A549 treated with RU486 at 1 μM for 4 hours (cell line): ENCODE measurements around the gene RRAGA. TPM values are rescaled to one million over a fixed set of nuclear protein-coding genes. Genes with fewer than 3 reads are reported as not detected.

ENCODE experiments used
- total RNA-seq: library from RNA; stranded (reverse); fragments of 200-300 nt; extraction: Qiagen RNA extraction; gene quantifications from 5 replicates; pipeline ENCODE4 v1.2.3, GENCODE V29; 2022; ENCODE audit warnings: low read depth

Gene RRAGA, protein sequence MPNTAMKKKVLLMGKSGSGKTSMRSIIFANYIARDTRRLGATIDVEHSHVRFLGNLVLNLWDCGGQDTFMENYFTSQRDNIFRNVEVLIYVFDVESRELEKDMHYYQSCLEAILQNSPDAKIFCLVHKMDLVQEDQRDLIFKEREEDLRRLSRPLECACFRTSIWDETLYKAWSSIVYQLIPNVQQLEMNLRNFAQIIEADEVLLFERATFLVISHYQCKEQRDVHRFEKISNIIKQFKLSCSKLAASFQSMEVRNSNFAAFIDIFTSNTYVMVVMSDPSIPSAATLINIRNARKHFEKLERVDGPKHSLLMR
- total RNA-seq = 115 to 143 TPM (median 140 TPM) in 5 replicates

DNA sequence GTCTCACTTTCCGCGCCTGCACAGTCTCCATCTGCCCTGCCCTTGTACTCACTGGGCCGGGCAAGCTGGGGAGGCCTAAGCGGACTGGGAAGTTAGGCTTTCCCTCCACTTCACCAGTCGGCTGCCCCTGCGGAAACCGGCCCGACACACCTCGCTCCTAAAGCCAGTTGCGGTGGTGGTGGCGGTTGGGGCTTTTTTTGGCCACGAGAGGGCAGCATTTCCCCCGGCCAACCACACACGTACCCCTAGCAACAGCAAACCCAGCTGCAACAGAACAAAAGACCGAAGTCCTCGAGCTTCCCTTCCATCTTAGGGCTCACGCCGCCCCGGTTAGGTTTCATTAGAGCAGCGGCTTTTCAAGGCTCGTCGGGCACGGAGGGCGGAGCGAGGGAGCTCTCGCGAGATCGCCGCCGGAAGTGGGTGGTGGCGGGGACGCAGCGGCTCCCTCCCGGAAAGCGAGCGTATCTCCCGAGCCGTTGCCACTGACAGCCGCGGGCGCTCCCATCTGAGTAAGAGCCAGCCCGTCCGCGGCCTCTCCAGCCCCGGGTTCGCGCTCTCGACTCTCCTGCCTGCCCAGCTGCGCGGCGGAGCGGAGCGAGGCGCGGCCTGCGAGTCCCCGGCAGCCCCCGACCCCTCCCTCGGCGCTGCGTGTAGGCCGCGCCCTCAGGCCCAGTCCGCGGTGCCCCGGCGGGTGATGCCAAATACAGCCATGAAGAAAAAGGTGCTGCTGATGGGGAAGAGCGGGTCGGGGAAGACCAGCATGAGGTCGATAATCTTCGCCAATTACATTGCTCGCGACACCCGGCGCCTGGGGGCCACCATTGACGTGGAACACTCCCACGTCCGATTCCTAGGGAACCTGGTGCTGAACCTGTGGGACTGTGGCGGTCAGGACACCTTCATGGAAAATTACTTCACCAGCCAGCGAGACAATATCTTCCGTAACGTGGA lies at the start of gene RRAGA:
TSS of gene RRAGA (plus strand) at position 462 of the 951 bp plus-strand sequence. CDS start at position 695, 233 bp downstream.

DNA sequence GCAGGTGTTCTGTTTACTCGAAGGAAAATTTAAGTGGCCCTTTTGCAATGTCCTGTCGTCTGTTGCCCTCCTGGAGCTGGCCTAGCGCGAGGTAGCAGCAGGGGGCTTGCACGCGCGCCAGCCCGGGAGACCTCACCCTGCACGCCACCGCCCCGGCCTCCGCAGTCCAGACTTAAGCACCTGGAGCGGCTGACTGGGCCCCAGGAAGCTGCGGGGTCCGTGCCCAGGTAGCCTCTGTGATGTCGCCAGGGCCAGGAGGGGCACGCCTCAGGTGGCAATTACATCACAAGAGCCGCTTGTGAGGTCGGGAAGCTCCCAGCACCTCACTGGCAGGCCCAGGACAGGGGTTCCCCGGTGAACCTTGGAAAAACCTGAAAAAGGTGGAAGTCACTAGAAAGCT lies 16.2 kb upstream of the RRAGA start, which contains the start of gene SAXO1:
TSS of gene SAXO1 (minus strand) at position 195 of the 400 bp plus-strand sequence. CDS start 301 bp downstream, outside the sequence.

Other genes with a start within 250 kb of the RRAGA start
- not detected in 5 replicates for gene SAXO1, start 16.2 kb upstream of the RRAGA start, total RNA-seq
- gene HAUS6, start 53.5 kb downstream of the RRAGA start, total RNA-seq = 13.0 to 42.3 TPM (median 29.4 TPM) in 5 replicates
- gene PLIN2, start 78.1 kb downstream of the RRAGA start, total RNA-seq = 77.3 to 102 TPM (median 85.7 TPM) in 5 replicates
- 12.8 to 22.3 TPM (median 20.5 TPM) in 5 replicates for gene DENND4C, start 181.3 kb downstream of the RRAGA start, total RNA-seq